Mesothelial cell of epicardium (in vitro differentiated cells): ENCODE data around the gene FTCDNL1. TPM values are rescaled to one million over a fixed set of nuclear protein-coding genes. Genes with fewer than 3 reads are reported as not detected.

Experiments used
- DNase-seq, 2 experiments: peaks; one replicate each; pipeline ENCODE4 v3.0.0; 2021; ENCODE audit warnings: low spot score in 2 of 2; ENCODE audit not compliant: unreplicated experiment in 2 of 2
- H3K27ac Mint-ChIP-seq: 2 replicates; pipeline ENCODE4 v1.8.0; 2021; ENCODE audit warnings: mixed read lengths
- H3K27me3 Mint-ChIP-seq: 2 replicates; pipeline ENCODE4 v1.8.0; 2021; ENCODE audit warnings: low read depth, mixed read lengths
- H3K36me3 Mint-ChIP-seq: 2 replicates; pipeline ENCODE4 v1.8.0; 2021; ENCODE audit warnings: mixed read lengths
- H3K4me1 Mint-ChIP-seq: 2 replicates; pipeline ENCODE4 v1.8.0; 2021; ENCODE audit warnings: mixed read lengths
- H3K4me3 Mint-ChIP-seq: 2 replicates; pipeline ENCODE4 v1.8.0; 2021; ENCODE audit warnings: mild to moderate bottlenecking, moderate library complexity, mixed read lengths
- H3K9me3 Mint-ChIP-seq: 2 replicates; pipeline ENCODE4 v1.8.0; 2021; ENCODE audit warnings: mixed read lengths
- total RNA-seq: library from RNA; stranded (reverse); gene quantifications from 3 replicates; pipeline ENCODE4 v1.2.1, GENCODE V29; 2021
- TF ChIP-seq, protein P1 (sequence below): fragments of 200-600 bp; sonication (generic); IDR thresholded peaks from one replicate; pipeline ENCODE4 v1.5.0; 2021; ENCODE audit warnings: antibody characterized with exemption; ENCODE audit not compliant: unreplicated experiment

FTCDNL1 gene
- total RNA-seq, 1 donor from 2014 or later: 2.1 TPM

DNA sequence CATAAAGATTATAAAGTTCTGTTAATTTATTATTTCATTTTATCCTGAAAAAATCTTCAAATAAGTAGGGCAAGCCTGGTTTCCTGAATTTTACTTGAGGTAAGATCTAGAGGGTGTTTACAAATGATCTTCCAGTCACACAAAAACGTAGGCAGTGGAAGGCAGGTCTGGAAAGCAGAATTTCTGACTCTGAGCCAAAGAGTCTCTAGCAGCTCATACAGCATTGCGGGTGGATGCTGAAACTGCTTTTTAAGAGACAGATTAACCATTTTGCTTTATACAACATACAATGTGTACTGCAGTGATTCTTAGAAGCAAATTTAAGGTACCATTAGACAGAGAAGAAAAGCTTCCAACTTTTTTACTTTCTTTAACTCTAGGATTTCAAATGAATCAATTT, 117.0 kb downstream of the FTCDNL1 start:
- H3K27me3 Mint-ChIP-seq: peaks cover 36% of the 10 kb centered on the region
- no peak overlapping the region for H3K27ac Mint-ChIP-seq
- DNase-seq: no peak
- H3K4me1 Mint-ChIP-seq: peaks cover 14% of the 10 kb centered on the region
- H3K4me3 Mint-ChIP-seq: no peak overlapping the region
- peaks cover 8% of the 10 kb centered on the region for H3K9me3 Mint-ChIP-seq
- no peaks in the 10 kb centered on the region for H3K36me3 Mint-ChIP-seq
- TF ChIP-seq, protein P1, sequence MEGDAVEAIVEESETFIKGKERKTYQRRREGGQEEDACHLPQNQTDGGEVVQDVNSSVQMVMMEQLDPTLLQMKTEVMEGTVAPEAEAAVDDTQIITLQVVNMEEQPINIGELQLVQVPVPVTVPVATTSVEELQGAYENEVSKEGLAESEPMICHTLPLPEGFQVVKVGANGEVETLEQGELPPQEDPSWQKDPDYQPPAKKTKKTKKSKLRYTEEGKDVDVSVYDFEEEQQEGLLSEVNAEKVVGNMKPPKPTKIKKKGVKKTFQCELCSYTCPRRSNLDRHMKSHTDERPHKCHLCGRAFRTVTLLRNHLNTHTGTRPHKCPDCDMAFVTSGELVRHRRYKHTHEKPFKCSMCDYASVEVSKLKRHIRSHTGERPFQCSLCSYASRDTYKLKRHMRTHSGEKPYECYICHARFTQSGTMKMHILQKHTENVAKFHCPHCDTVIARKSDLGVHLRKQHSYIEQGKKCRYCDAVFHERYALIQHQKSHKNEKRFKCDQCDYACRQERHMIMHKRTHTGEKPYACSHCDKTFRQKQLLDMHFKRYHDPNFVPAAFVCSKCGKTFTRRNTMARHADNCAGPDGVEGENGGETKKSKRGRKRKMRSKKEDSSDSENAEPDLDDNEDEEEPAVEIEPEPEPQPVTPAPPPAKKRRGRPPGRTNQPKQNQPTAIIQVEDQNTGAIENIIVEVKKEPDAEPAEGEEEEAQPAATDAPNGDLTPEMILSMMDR: no peak

GRCh38 chr2:199727801-199728200, 123.2 kb downstream of the FTCDNL1 start:
- peaks cover 53% of the 10 kb centered on the region for H3K27me3 Mint-ChIP-seq
- TF ChIP-seq, protein P1: no peak
- no peak overlapping the region for H3K4me3 Mint-ChIP-seq
- peaks cover 14% of the 10 kb centered on the region for H3K9me3 Mint-ChIP-seq
- no peak overlapping the region for H3K27ac Mint-ChIP-seq
- DNase-seq: no peak
- no peaks in the 10 kb centered on the region for H3K36me3 Mint-ChIP-seq
- no peaks in the 10 kb centered on the region for H3K4me1 Mint-ChIP-seq

DNA sequence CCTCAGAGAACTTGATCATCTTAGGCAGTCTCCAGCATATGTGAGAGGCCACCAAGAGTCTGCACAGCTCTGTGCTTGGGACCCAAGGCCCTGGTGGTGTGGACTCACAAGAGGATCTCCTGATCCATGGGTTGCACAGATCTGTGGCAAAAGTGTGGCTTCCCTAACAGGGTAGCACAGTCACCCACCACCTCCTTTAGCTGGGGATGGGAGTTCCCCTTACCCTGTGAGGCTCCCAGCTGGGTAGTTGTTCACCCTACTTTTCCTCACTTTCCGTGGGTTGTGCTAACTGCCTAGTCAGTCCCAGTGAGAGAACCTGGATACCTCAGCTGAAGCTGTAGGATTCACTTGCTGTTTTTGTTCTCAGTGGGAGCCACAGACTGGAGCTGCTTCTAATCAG, 123.7 kb downstream of the FTCDNL1 start:
- Mint-ChIP-seq H3K9me3 (peaks cover 19% of the 10 kb centered on the region), H3K4me1 (no peaks in the 10 kb centered on the region), H3K27ac (no peak overlapping the region), H3K4me3 (no peak overlapping the region), H3K36me3 (no peaks in the 10 kb centered on the region), H3K27me3 (peaks cover 57% of the 10 kb centered on the region)
- no peak for DNase-seq
- TF ChIP-seq, protein P1: no peak

DNA sequence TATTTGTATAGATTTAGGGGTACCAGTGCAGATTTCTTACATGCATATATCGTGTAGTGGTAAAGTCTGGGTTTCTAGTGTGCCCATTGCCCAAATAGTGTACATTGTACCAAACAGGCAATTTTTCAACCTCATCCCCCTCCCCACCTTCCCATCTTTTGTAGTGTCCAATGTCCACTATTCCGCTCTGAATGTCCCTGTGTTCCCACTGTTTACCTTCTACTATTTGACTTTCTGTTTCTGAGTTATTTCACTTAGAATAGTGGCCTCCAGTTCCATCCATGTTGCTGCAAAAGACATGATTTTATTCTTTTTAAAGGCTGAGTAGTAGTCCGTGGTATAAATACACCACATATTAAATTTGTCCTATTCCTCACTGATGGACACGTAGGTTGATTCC, 132.9 kb downstream of the FTCDNL1 start:
- Mint-ChIP-seq H3K4me3 (no peak overlapping the region), H3K4me1 (peaks cover 10% of the 10 kb centered on the region), H3K27me3 (peaks cover 12% of the 10 kb centered on the region), H3K27ac (no peak overlapping the region), H3K9me3 (peaks cover 23% of the 10 kb centered on the region), H3K36me3 (peaks cover 2% of the 10 kb centered on the region)
- TF ChIP-seq, protein P1: no peak
- no peak for DNase-seq

DNA sequence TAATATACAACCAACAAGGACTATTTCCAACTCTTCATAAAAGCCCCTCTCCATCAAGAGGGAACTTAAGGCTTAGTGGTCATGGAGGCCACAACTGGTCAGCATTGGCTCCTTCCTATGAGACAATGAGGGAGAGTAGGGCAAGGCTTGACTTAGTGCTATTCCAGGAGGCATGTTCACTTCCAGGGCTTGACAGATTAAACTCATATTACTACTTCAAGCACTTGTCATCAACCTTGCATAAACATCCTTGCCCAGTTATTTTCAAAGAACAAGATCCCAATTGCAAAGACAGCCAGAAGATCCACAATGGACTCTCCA, 133.4 kb downstream of the FTCDNL1 start:
- Mint-ChIP-seq H3K27ac (no peak overlapping the region), H3K4me1 (peaks cover 10% of the 10 kb centered on the region), H3K27me3 (peaks cover 10% of the 10 kb centered on the region), H3K36me3 (peaks cover 2% of the 10 kb centered on the region), H3K9me3 (peaks cover 20% of the 10 kb centered on the region), H3K4me3 (no peak overlapping the region)
- no peak for DNase-seq
- TF ChIP-seq, protein P1: no peak

DNA sequence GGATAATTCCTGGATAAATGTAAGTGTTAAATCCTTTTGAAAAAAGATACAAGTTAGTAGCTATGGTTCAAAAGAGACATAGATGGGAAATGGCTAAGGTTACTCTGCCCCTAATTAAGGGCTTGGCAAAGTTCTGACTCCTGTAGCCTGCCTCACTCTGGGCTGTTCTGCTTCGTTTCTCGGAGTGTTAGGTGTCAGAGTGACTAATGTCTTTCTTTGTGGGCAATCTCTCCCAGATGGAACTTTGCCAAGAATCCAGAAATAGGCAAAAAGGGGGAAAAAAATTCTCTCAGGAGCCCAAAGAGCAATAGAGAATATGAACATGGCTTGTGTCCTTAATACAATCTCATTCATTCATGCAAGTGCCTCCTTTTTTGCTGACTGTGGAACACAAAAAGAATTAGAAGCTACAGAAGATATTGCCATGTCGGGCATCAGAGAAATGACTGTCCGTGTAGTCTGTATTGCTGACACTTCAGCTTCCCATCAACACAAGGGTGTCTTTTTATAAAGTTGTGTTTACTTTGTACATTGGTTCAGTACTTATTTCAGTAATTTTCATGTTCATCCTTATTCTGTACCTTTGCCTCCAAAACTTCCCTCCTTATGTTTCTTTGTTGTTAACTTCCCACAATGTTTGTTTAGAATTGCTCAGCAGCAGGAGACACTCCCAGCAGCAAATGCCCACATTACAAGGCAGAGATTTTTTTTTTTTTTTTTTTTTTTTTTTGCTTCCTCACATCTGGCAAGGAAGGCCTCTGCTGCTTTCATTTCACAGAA, 134.0 kb downstream of the FTCDNL1 start:
- Mint-ChIP-seq H3K4me1 (peaks cover 10% of the 10 kb centered on the region), H3K27ac (no peak overlapping the region), H3K4me3 (no peak overlapping the region), H3K9me3 (peaks cover 15% of the 10 kb centered on the region), H3K27me3 (peaks cover 9% of the 10 kb centered on the region), H3K36me3 (peaks cover 2% of the 10 kb centered on the region)
- TF ChIP-seq, protein P1: no peak
- no peak for DNase-seq
